GM23338 (cell line): ENCODE data around the gene KCNK5. TPM values are rescaled to one million over a fixed set of nuclear protein-coding genes. Genes with fewer than 3 reads are reported as not detected.

Experiments used
- ATAC-seq: fragments of 200-7000 bp; cut with Tn5 transposase; 3 replicates; pipeline ENCODE4 v1.9.1; 2020
- DNase-seq: peaks from one replicate; pipeline ENCODE4 v3.0.0-alpha.2; 2015; ENCODE audit warnings: low spot score
- H2AFZ ChIP-seq: fragments of 200-600 bp; sonication (generic); 2 replicates; pipeline ENCODE4 v1.8.0; 2016; ENCODE audit warnings: antibody characterized with exemption, mild to moderate bottlenecking, moderate library complexity
- H3F3A ChIP-seq: fragments of 200-600 bp; sonication (generic); replicated peaks from 2 replicates; pipeline ENCODE4 v1.8.0; 2017; ENCODE audit warnings: antibody characterized with exemption, mixed run types, low read depth
- H3K27ac ChIP-seq: fragments of 200-600 bp; sonication (generic); 2 replicates; pipeline ENCODE4 v1.6.1; 2016; ENCODE audit warnings: low read depth
- H3K27me3 ChIP-seq: fragments of 200-600 bp; sonication (generic); 2 replicates; pipeline ENCODE4 v1.8.0; 2016; ENCODE audit warnings: mild to moderate bottlenecking, mixed run types, moderate library complexity; ENCODE audit not compliant: insufficient read depth
- H3K36me3 ChIP-seq: fragments of 200-600 bp; sonication (generic); 2 replicates; pipeline ENCODE4 v1.8.0; 2016; ENCODE audit warnings: mild to moderate bottlenecking; ENCODE audit not compliant: insufficient read depth
- H3K4me1 ChIP-seq: fragments of 200-600 bp; sonication (generic); 2 replicates; pipeline ENCODE4 v1.8.0; 2016; ENCODE audit warnings: mild to moderate bottlenecking, moderate library complexity; ENCODE audit not compliant: insufficient read depth
- H3K4me2 ChIP-seq: fragments of 200-600 bp; sonication (generic); 2 replicates; pipeline ENCODE4 v1.7.1; 2017; ENCODE audit warnings: mixed run types
- H3K4me3 ChIP-seq: fragments of 200-600 bp; sonication (generic); 2 replicates; pipeline ENCODE4 v1.6.1; 2016; ENCODE audit warnings: mixed run types
- H3K79me2 ChIP-seq: fragments of 200-600 bp; sonication (generic); replicated peaks from 2 replicates; pipeline ENCODE4 v1.8.0; 2017; ENCODE audit warnings: mild to moderate bottlenecking; ENCODE audit not compliant: insufficient read depth
- H3K9me2 ChIP-seq: fragments of 200-600 bp; sonication (generic); 2 replicates; pipeline ENCODE4 v1.8.0; 2017; ENCODE audit not compliant: insufficient read depth
- H4K20me1 ChIP-seq: fragments of 200-600 bp; sonication (generic); replicated peaks from 2 replicates; pipeline ENCODE4 v1.8.0; 2017; ENCODE audit warnings: mild to moderate bottlenecking; ENCODE audit not compliant: insufficient read depth
- H3K27ac Mint-ChIP-seq: 2 replicates; pipeline ENCODE4 v1.8.0; 2020; ENCODE audit warnings: inconsistent platforms, mild to moderate bottlenecking, moderate library complexity, mixed read lengths
- H3K27me3 Mint-ChIP-seq: 3 replicates; pipeline ENCODE4 v1.8.0; 2022; ENCODE audit warnings: low read depth, mild to moderate bottlenecking, moderate library complexity, mixed read lengths, inconsistent platforms; ENCODE audit not compliant: insufficient read depth, poor library complexity
- H3K36me3 Mint-ChIP-seq: 3 replicates; pipeline ENCODE4 v1.8.0; 2021; ENCODE audit warnings: low read depth, mild to moderate bottlenecking, inconsistent platforms, moderate library complexity, mixed read lengths
- H3K4me1 Mint-ChIP-seq: 3 replicates; pipeline ENCODE4 v1.8.0; 2020; ENCODE audit warnings: mild to moderate bottlenecking, inconsistent platforms, mixed read lengths
- H3K4me3 Mint-ChIP-seq: 3 replicates; pipeline ENCODE4 v1.8.0; 2021; ENCODE audit warnings: moderate library complexity, mild to moderate bottlenecking, inconsistent platforms, mixed read lengths
- H3K9me3 Mint-ChIP-seq: 3 replicates; pipeline ENCODE4 v1.8.0; 2020; ENCODE audit warnings: moderate library complexity, mild to moderate bottlenecking, inconsistent platforms, mixed read lengths
- CREB1 ChIP-seq: fragments of 250-450 bp; sonication (Bioruptor Pico); IDR thresholded peaks from 2 replicates; pipeline ENCODE4 v1.5.0; 2020; ENCODE audit warnings: low read depth, mild to moderate bottlenecking, moderate library complexity
- EZH2 ChIP-seq: fragments of 200-600 bp; sonication (generic); IDR thresholded peaks from one replicate; pipeline ENCODE4 v1.8.0; 2017; ENCODE audit warnings: antibody characterized with exemption, mild to moderate bottlenecking, low read depth; ENCODE audit not compliant: unreplicated experiment
- EZH2phosphoT487 ChIP-seq: fragments of 200-600 bp; sonication (generic); IDR thresholded peaks from one replicate; pipeline ENCODE4 v1.8.1; 2018; ENCODE audit warnings: antibody characterized with exemption; ENCODE audit not compliant: unreplicated experiment
- JUNB ChIP-seq: IDR thresholded peaks from one replicate; pipeline ENCODE4 v1.6.1; 2016; ENCODE audit warnings: antibody characterized with exemption; ENCODE audit not compliant: unreplicated experiment
- NANOG ChIP-seq: IDR thresholded peaks from 2 replicates; pipeline ENCODE4 v1.6.1; 2016; ENCODE audit warnings: antibody characterized with exemption, borderline replicate concordance
- POLR2AphosphoS5 ChIP-seq: IDR thresholded peaks from 2 replicates; pipeline ENCODE4 v1.6.1; 2016; ENCODE audit warnings: antibody characterized with exemption, low read depth
- STAT1 ChIP-seq: IDR thresholded peaks from one replicate; pipeline ENCODE4 v1.6.1; 2016; ENCODE audit warnings: antibody characterized with exemption; ENCODE audit not compliant: unreplicated experiment
- ZNF114 ChIP-seq: fragments of 250-450 bp; sonication (Bioruptor Pico); IDR thresholded peaks from 2 replicates; pipeline ENCODE4 v1.5.0; 2020; ENCODE audit warnings: mild to moderate bottlenecking, moderate library complexity
- ZNF331 ChIP-seq: fragments of 250-450 bp; sonication (Bioruptor Pico); IDR thresholded peaks from 2 replicates; pipeline ENCODE4 v1.5.0; 2020; ENCODE audit warnings: low read depth, mild to moderate bottlenecking, moderate library complexity
- polyA plus RNA-seq: library from polyadenylated mRNA; unstranded; fragments of >200 nt; fragmentation: Nextera tagmentation; extraction: Ambion mirVana; gene quantifications from 2 replicates; pipeline ENCODE4 v1.2.1, GENCODE V29; 2016
- total RNA-seq: library from RNA; depleted of rRNA; stranded (reverse); fragments of >200 nt; shearing (Covaris generic); gene quantifications from 2 replicates; pipeline ENCODE4 v1.2.3, GENCODE V29; 2014
- TF ChIP-seq, protein P1 (sequence below), 2 experiments: fragments of 200-600 bp in 1 of 2; sonication (generic) in 1 of 2; conservative IDR thresholded peaks; 2 replicates each; pipeline versions ENCODE4 v1.5.1 to v1.6.1; 2016 to 2017; ENCODE audit warnings: antibody characterized with exemption in 2 of 2, low read depth in 2 of 2, mild to moderate bottlenecking in 2 of 2, moderate library complexity in 1 of 2
- TF ChIP-seq, protein P2 (sequence below): IDR thresholded peaks from 2 replicates; pipeline ENCODE4 v1.6.1; 2016; ENCODE audit warnings: antibody characterized with exemption
- TF ChIP-seq, protein P3 (sequence below): IDR thresholded peaks from one replicate; pipeline ENCODE4 v1.6.1; 2018; ENCODE audit warnings: antibody characterized with exemption; ENCODE audit not compliant: unreplicated experiment

KCNK5 gene
- total and polyA plus RNA-seq, 2 experiments from 2014 or later: 9.5 to 57.4 TPM

DNA sequence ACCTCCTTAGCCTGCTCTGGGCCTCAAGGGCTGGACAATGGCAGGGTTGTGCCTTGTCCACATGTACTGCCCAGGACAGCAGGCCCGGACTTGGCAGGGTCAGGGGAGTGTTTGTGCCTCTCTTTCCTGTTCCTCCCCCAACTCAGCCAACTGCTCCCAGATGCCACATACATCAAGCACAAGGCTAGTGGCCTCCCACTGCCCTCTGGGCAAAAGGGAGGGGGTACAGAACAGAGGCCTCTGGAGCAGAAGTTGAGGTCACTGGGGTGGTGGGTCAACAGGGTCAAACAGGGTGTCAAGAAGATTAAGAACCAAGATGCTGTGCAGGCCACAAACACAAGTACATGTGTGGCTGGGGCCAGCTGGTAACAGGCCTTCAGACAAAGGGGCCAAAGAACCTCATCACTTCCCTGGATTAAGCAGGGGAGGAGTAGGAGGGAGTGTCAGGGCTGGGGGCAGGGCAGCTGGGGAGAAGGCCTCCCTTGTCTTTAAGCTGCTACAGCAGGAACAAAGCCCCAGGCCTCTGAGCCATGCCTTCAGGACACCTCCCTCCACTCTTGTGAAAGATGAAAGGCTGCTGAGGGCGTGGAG, 36.0 kb downstream of the KCNK5 start:
- H3K79me2 ChIP-seq: peaks cover 24% of the 10 kb centered on the region
- Mint-ChIP-seq H3K9me3 (no peaks in the 10 kb centered on the region), H3K27me3 (peaks cover 8% of the 10 kb centered on the region), H3K4me3 (no peak overlapping the region), H3K36me3 (peaks cover 80% of the 10 kb centered on the region), H3K4me1 (peaks cover 16% of the 10 kb centered on the region), H3K27ac (no peak overlapping the region; the same call in 1 of the 2 replicates)
- DNase-seq (no peak), ATAC-seq (no peak)
- H4K20me1 ChIP-seq: peaks cover 22% of the 10 kb centered on the region
- no peaks in the 10 kb centered on the region for H3K27me3 ChIP-seq
- H3K4me2 ChIP-seq: no peak overlapping the region
- H3K9me2 ChIP-seq: no peaks in the 10 kb centered on the region
- H2AFZ ChIP-seq: no peak overlapping the region
- TF ChIP-seq NANOG: no peak
- H3K4me3 ChIP-seq: no peak overlapping the region
- peaks cover 8% of the 10 kb centered on the region; the same call in 1 of the 2 replicates for H3F3A ChIP-seq
- no peak overlapping the region for H3K27ac ChIP-seq
- H3K36me3 ChIP-seq: peaks cover 29% of the 10 kb centered on the region
- 0 out of 2 replicates have a peak, but pooled peaks cover 4% of the 10 kb centered on the region for H3K4me1 ChIP-seq

DNA sequence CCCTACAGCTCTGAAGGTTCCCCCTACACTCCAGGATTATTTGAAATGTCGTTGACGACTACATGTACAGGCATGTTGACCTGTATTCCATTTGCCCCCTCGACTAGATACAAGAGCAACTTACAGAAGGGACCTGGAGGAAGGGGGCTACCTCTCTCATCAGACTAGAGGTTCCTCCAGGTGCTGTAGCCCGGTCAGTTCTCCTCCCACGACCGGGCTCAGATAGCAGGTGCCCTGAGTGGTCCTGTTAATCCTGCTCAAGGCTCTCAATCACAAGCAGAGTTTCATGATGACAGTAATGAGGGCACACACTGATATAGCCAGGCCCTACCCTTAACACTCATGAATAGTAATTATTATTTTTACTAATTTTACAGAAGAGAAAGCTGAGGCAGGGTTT, 36.5 kb downstream of the KCNK5 start:
- Mint-ChIP-seq H3K36me3 (peaks cover 86% of the 10 kb centered on the region), H3K27me3 (peaks cover 11% of the 10 kb centered on the region), H3K4me3 (no peak overlapping the region), H3K4me1 (peaks cover 15% of the 10 kb centered on the region), H3K27ac (peak overlapping the region; percentile 33; the same call in 1 of the 2 replicates), H3K9me3 (no peaks in the 10 kb centered on the region)
- ATAC-seq: no peak
- H3K4me1 ChIP-seq: 0 out of 2 replicates have a peak, but pooled peaks cover 4% of the 10 kb centered on the region
- no peak for DNase-seq
- H3K4me3 ChIP-seq: no peak overlapping the region
- H3K36me3 ChIP-seq: peaks cover 29% of the 10 kb centered on the region
- no peak overlapping the region for H2AFZ ChIP-seq
- no peak overlapping the region for H3K27ac ChIP-seq
- no peak overlapping the region for H3K4me2 ChIP-seq
- H3K79me2 ChIP-seq: peaks cover 18% of the 10 kb centered on the region
- no peaks in the 10 kb centered on the region for H3K9me2 ChIP-seq
- H3F3A ChIP-seq: 0 out of 2 replicates have a peak, but pooled peaks cover 8% of the 10 kb centered on the region
- no peaks in the 10 kb centered on the region for H3K27me3 ChIP-seq
- peaks cover 17% of the 10 kb centered on the region for H4K20me1 ChIP-seq
- TF ChIP-seq POLR2AphosphoS5: no peak
- TF ChIP-seq NANOG: no peak
- TF ChIP-seq ZNF331 (CRISPR knock-in tag): no peak
- TF ChIP-seq, protein P1, sequence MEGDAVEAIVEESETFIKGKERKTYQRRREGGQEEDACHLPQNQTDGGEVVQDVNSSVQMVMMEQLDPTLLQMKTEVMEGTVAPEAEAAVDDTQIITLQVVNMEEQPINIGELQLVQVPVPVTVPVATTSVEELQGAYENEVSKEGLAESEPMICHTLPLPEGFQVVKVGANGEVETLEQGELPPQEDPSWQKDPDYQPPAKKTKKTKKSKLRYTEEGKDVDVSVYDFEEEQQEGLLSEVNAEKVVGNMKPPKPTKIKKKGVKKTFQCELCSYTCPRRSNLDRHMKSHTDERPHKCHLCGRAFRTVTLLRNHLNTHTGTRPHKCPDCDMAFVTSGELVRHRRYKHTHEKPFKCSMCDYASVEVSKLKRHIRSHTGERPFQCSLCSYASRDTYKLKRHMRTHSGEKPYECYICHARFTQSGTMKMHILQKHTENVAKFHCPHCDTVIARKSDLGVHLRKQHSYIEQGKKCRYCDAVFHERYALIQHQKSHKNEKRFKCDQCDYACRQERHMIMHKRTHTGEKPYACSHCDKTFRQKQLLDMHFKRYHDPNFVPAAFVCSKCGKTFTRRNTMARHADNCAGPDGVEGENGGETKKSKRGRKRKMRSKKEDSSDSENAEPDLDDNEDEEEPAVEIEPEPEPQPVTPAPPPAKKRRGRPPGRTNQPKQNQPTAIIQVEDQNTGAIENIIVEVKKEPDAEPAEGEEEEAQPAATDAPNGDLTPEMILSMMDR (conservative IDR thresholded peaks at IDR 0.05; ENCODE audit: low read depth in 2 of 2): no peak
- TF ChIP-seq JUNB: no peak
- TF ChIP-seq ZNF114 (CRISPR knock-in tag): no peak
- TF ChIP-seq, protein P2, sequence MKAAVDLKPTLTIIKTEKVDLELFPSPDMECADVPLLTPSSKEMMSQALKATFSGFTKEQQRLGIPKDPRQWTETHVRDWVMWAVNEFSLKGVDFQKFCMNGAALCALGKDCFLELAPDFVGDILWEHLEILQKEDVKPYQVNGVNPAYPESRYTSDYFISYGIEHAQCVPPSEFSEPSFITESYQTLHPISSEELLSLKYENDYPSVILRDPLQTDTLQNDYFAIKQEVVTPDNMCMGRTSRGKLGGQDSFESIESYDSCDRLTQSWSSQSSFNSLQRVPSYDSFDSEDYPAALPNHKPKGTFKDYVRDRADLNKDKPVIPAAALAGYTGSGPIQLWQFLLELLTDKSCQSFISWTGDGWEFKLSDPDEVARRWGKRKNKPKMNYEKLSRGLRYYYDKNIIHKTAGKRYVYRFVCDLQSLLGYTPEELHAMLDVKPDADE: no peak
- TF ChIP-seq EZH2: no peak
- no peak for TF ChIP-seq CREB1
- TF ChIP-seq, protein P3, sequence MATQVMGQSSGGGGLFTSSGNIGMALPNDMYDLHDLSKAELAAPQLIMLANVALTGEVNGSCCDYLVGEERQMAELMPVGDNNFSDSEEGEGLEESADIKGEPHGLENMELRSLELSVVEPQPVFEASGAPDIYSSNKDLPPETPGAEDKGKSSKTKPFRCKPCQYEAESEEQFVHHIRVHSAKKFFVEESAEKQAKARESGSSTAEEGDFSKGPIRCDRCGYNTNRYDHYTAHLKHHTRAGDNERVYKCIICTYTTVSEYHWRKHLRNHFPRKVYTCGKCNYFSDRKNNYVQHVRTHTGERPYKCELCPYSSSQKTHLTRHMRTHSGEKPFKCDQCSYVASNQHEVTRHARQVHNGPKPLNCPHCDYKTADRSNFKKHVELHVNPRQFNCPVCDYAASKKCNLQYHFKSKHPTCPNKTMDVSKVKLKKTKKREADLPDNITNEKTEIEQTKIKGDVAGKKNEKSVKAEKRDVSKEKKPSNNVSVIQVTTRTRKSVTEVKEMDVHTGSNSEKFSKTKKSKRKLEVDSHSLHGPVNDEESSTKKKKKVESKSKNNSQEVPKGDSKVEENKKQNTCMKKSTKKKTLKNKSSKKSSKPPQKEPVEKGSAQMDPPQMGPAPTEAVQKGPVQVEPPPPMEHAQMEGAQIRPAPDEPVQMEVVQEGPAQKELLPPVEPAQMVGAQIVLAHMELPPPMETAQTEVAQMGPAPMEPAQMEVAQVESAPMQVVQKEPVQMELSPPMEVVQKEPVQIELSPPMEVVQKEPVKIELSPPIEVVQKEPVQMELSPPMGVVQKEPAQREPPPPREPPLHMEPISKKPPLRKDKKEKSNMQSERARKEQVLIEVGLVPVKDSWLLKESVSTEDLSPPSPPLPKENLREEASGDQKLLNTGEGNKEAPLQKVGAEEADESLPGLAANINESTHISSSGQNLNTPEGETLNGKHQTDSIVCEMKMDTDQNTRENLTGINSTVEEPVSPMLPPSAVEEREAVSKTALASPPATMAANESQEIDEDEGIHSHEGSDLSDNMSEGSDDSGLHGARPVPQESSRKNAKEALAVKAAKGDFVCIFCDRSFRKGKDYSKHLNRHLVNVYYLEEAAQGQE: no peak
- TF ChIP-seq EZH2phosphoT487: no peak
- no peak for TF ChIP-seq STAT1
